ENCODE measurements around the gene SIVA1. TPM values are rescaled to one million over a fixed set of nuclear protein-coding genes. Genes with fewer than 3 reads are reported as not detected.

SIVA1 gene
- total RNA-seq, 1 experiment from 2014 or later, result 85.8 TPM

DNA sequence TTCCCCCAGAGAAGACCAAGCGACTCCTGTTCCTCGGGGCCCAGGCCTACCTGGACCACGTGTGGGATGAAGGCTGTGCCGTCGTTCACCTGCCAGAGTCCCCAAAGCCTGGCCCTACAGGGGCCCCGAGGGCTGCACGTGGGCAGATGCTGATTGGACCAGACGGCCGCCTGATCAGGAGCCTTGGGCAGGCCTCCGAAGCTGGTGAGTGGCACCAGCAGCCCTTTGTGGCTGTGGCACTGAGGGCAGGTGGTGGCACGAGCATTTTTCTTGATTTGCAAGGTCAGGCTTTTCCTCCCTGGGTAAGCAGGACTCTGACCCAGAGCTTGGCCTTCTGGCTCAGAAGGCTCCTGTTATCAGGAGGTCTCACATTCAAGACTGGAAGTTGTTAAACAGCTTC lies 2.7 kb downstream of the SIVA1 start:
- no peak for DNase-seq
- no TSS peak for BruUV-seq (replicated peaks)
- Histone ChIP-seq H3K4me2 (no peak overlapping the region), H3K36me3 (ENCODE audit: low read depth) (peaks cover 3% of the 10 kb centered on the region; the same call in 1 of the 2 replicates), H3K4me1 (replicated peaks; ENCODE audit: insufficient read depth) (peaks cover 9% of the 10 kb centered on the region), H3K4me3 (no peak overlapping the region), H3K9me2 (ENCODE audit: insufficient read depth) (no peaks in the 10 kb centered on the region), H3K9me3 (ENCODE audit: insufficient read depth, low read depth) (no peaks in the 10 kb centered on the region), H3K27me3 (ENCODE audit: insufficient read depth, low read depth) (no peaks in the 10 kb centered on the region), H3K27ac (no peak overlapping the region), H3F3A (ENCODE audit: insufficient read depth, low read depth) (no peaks in the 10 kb centered on the region; the same call in 1 of the 2 replicates), H2AFZ (no peak overlapping the region), H4K20me1 (ENCODE audit: insufficient read depth) (peaks cover 16% of the 10 kb centered on the region), H3K79me2 (ENCODE audit: low read depth) (peaks cover 38% of the 10 kb centered on the region)
- CTCF ChIA-PET, result no interaction called here
- POLR2A ChIA-PET (ENCODE audit: unreplicated experiment), result no interaction called here
- TF ChIP-seq CTCF (conservative IDR thresholded peaks at IDR 0.05) (no peak), EZH2 (IDR thresholded peaks at IDR 0.05; ENCODE audit: low read depth) (no peak)
- intact Hi-C loops (cut with micrococcal nuclease; ENCODE audit: unreplicated experiment), result no loop called here

- intact Hi-C loops (cut with micrococcal nuclease; ENCODE audit: unreplicated experiment), result no loop called here
- POLR2A ChIA-PET (ENCODE audit: unreplicated experiment), result no interaction called here
- CTCF ChIA-PET, result no interaction called here
- TF ChIP-seq CTCF (conservative IDR thresholded peaks at IDR 0.05) (no peak), EZH2 (IDR thresholded peaks at IDR 0.05; ENCODE audit: low read depth) (no peak)
- no peak overlapping the region for H3K4me2 ChIP-seq
- H3K36me3 ChIP-seq (ENCODE audit: low read depth), result peaks cover 3% of the 10 kb centered on the region; the same call in 1 of the 2 replicates
- peaks cover 9% of the 10 kb centered on the region for H3K4me1 ChIP-seq (replicated peaks; ENCODE audit: insufficient read depth)
- no peaks in the 10 kb centered on the region for H3K27me3 ChIP-seq (ENCODE audit: insufficient read depth, low read depth)
- no peak for DNase-seq
- no peaks in the 10 kb centered on the region for H3K9me2 ChIP-seq (ENCODE audit: insufficient read depth)
- peaks cover 16% of the 10 kb centered on the region for H4K20me1 ChIP-seq (ENCODE audit: insufficient read depth)
- no peak overlapping the region for H3K4me3 ChIP-seq
- BruUV-seq (replicated peaks), result no TSS peak
- H3K9me3 ChIP-seq (ENCODE audit: insufficient read depth, low read depth), result no peaks in the 10 kb centered on the region
- H3K79me2 ChIP-seq (ENCODE audit: low read depth), result peaks cover 38% of the 10 kb centered on the region
- no peak overlapping the region for H2AFZ ChIP-seq
- no peak overlapping the region for H3K27ac ChIP-seq
- peaks cover 2% of the 10 kb centered on the region; the same call in 1 of the 2 replicates for H3F3A ChIP-seq (ENCODE audit: insufficient read depth, low read depth)
Measured at GRCh38 chr14:104756477-104757237, 3.7 kb downstream of the SIVA1 start.

DNA sequence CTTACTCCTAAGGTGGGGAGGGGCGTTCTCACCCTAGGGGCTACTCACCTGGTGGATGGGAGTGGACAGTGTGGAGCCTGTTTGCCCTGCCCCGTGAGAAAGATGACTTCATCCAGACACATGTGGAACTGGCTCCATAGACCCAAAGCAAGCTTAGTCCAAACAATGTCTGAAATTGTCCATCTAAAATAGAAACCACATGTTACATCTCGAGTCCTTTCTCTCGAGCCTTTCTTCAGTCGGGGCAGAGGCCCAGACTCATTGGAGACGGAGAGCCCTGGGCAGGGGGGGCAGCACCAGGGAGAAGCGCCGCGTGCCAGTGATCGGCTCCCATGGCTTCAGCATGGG lies 4.3 kb downstream of the SIVA1 start:
- peaks cover 9% of the 10 kb centered on the region for H3K4me1 ChIP-seq (replicated peaks; ENCODE audit: insufficient read depth)
- H3K27me3 ChIP-seq (ENCODE audit: insufficient read depth, low read depth), result no peaks in the 10 kb centered on the region
- H3K27ac ChIP-seq, result no peak overlapping the region
- peaks cover 2% of the 10 kb centered on the region; the same call in 1 of the 2 replicates for H3F3A ChIP-seq (ENCODE audit: insufficient read depth, low read depth)
- no peak for TF ChIP-seq EZH2 (IDR thresholded peaks at IDR 0.05; ENCODE audit: low read depth)
- H3K4me3 ChIP-seq, result no peak overlapping the region
- H2AFZ ChIP-seq, result no peak overlapping the region
- intact Hi-C loops (cut with micrococcal nuclease; ENCODE audit: unreplicated experiment), result no loop called here
- H3K36me3 ChIP-seq (ENCODE audit: low read depth), result peaks cover 6% of the 10 kb centered on the region; the same call in 1 of the 2 replicates
- ChIA-PET CTCF (interaction anchor here (0.6 kb wide), 1 partner anchor 24 kb away, joined by 4 read pairs; no protein-coding TSS in a partner anchor), POLR2A (ENCODE audit: unreplicated experiment) (no interaction called here)
- H3K4me2 ChIP-seq, result no peak overlapping the region
- BruUV-seq (replicated peaks), result no TSS peak
- H3K9me3 ChIP-seq (ENCODE audit: insufficient read depth, low read depth), result no peaks in the 10 kb centered on the region
- H4K20me1 ChIP-seq (ENCODE audit: insufficient read depth), result peaks cover 16% of the 10 kb centered on the region
- H3K79me2 ChIP-seq (ENCODE audit: low read depth), result peaks cover 38% of the 10 kb centered on the region
- H3K9me2 ChIP-seq (ENCODE audit: insufficient read depth), result no peaks in the 10 kb centered on the region
- no peak for DNase-seq
